ENCODE measurements around the gene CDK10.

CDK10 gene

DNA sequence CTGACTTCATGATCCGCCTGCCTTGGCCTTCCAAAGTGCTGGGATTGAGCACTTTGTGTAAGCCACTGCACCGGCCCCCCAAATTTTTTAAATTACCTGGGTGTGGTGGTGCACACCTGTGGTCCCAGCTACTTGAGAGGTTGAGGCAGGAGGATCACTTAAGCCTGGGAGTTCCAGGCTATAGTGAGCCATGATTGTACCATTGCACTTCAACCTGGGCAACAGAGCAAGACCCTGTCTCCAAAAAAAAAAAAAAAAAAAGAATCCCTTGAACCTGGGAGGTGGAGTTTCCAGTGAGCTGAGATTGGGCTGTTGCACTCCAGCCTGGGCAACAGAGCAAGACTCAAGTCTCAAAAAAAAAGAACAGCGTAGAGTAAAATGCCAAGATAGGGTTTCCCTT is 50.1 kb downstream of the CDK10 start:
- no peak for DNase-seq (ENCODE audit: low read depth)

DNA sequence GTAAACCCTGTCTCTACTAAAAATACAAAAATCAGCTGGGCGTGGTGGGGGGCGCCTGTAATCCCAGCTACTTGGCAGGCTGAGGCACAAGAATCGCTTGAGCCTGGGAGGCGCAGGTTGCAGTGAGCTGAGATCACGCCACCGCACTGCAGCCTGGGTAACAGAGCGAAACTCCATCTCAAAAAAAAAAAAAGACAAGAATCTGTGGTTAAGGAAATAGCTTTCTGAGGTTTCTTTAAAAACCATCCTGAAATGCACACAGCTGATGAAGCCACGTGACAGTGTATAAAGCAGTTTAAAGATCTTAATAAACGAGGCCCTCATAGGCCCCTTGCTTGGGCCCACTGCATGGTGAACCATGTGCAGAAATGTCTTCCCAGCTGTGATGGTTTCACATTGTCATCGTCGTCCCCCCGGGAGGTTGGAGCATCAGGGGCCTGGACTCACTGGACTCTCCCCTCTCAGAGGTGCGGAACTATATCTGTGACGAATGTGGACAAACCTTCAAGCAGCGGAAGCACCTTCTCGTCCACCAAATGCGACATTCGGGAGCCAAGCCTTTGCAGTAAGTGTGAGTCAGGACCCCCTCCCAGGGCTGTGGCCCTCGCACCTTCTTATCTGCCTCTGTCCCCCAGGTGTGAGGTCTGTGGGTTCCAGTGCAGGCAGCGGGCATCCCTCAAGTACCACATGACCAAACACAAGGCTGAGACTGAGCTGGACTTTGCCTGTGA is 51.0 kb downstream of the CDK10 start:
- DNase-seq (ENCODE audit: low read depth) = no peak

DNA sequence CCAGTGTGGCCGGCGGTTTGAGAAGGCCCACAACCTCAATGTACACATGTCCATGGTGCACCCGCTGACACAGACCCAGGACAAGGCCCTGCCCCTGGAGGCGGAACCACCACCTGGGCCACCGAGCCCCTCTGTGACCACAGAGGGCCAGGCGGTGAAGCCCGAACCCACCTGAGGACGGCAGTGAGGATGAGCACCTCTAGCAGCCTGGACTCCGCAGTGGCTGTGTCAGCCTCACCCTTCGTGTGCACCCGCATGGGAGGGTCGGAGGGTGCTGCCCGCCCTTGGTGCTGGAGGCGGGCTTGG is 51.5 kb downstream of the CDK10 start:
- no peak for DNase-seq (ENCODE audit: low read depth)

DNA sequence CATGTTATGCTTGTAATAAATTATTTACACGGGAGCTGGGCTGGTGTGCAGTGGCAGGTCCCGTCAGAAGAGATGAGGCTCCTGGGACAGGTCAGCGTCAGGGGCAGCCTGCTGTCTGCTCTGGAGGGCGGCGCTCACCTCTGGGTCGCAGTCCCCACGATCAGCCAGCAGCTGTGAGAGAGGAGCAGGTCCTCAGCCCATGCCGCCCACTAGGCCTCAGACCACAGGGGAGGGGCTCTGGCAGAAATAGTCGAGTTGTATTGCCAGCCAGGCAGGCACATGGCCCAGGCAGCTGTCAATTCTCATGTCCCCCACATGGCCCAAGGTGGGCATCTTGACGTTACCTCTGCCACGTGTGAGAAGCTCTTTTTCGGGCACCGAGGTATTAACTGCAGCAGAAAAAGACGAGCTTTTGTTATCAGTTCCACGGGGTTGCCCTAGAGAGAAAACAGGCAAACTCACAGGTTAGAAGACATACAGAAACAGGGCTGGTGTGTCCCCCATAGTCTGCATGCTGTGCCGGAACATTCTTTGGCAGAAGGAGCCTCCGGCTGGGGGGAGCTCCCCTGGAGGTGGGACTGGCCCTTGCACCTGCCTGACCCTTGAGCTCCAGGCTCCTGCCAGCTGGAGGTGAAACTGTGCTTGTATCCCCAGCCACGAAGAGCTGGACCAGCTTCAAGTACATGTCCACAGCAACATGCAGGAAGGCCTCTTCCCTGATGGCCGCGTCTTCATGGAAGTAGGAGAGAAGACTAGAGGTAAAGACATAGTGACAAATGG is 52.2 kb downstream of the CDK10 start:
- DNase-seq (ENCODE audit: low read depth) = no peak

DNA sequence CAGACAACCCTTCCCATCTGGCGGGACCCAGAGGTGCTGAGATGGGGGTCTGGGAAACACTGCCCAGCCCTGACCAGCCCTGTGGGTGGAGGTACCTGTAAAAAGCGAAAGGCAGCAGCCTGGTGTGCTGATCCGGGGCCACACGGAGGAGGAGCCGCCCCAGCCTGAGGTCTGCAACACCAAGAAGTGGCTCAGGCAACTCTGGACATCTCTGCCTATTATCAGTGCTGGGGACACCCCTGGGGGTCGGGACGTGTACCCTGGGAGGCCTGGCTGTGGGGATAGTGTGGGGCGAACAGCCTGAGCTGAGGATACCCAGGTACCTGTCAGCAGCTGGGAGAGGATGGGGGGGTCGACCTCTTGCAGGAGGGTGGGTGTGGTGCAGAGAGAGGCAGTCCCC is 52.9 kb downstream of the CDK10 start:
- DNase-seq (ENCODE audit: low read depth) = no peak

- no peak for DNase-seq (ENCODE audit: low read depth)
Measured at GRCh38 chr16:89741342-89742014, 55.0 kb downstream of the CDK10 start.

DNA sequence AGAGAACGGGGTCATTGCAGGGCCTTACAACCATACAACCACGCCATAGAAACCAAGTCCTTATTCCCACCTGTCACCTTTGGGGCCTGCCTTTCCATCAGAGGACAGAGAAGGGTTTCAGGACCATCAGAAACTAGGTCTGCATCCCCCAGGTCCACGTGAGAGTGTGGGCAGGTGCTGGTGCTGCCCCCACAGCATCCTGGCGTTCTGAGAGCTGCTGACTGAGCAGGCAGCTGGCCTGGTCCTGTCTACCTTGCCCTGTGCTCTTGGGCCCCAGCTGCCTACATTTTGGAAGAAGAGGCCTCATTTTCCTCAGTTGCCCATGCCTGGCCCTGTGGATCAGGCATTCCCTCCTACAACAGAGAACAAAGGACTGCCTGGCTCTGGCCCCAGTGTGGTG is 56.5 kb downstream of the CDK10 start:
- no peak for DNase-seq (ENCODE audit: low read depth)

GRCh38 chr16:89744813-89745212 is 58.3 kb downstream of the CDK10 start:
- DNase-seq (ENCODE audit: low read depth) = no peak
